Omental fat pad (tissue), 4 donors: ENCODE measurements around the gene ARNT2. TPM values are rescaled to one million over a fixed set of nuclear protein-coding genes. Genes with fewer than 3 reads are reported as not detected.
A peak's percentile ranks its signal among the peaks of the same experiment; 100 is the strongest.

ENCODE experiments used
- ATAC-seq: fragments of 150-250 bp; one replicate; pipeline ENCODE4 v1.9.1; 2016; ENCODE audit warnings: mild to moderate bottlenecking, moderate library complexity; ENCODE audit not compliant: low FRiP score
- DNase-seq: peaks from one replicate; pipeline ENCODE4 v3.0.0-alpha.2; 2019; ENCODE audit warnings: low spot score
- CTCF ChIP-seq, 3 donors: fragments of 450-650 bp; IDR thresholded peaks; one replicate each; pipeline ENCODE4 v1.5.1; 2016 to 2017; ENCODE audit warnings: antibody characterized with exemption in 3 of 3, mild to moderate bottlenecking in 3 of 3, moderate library complexity in 2 of 3
- total RNA-seq, 4 donors: library from RNA; depleted of rRNA; stranded (reverse); fragments of >200 nt; gene quantifications; one replicate each; pipeline ENCODE4 v1.1.0, GENCODE V29; 2016

The ARNT2 gene
- total RNA-seq, 4 donors from 2014 or later = 3.1 to 7.4 (median 3.4) TPM

- no peak for TF ChIP-seq CTCF (IDR thresholded peaks at IDR 0.05)
- ATAC-seq (no peak), DNase-seq (no peak)
Measured at GRCh38 chr15:80576519-80577090, 172.4 kb downstream of the ARNT2 start.

GRCh38 chr15:80577552-80578205 is 173.5 kb downstream of the ARNT2 start:
- DNase-seq = no peak
- no peak for ATAC-seq
- TF ChIP-seq CTCF (IDR thresholded peaks at IDR 0.05) = no peak

- DNase-seq (no peak), ATAC-seq (peak; percentile 28)
- TF ChIP-seq CTCF (IDR thresholded peaks at IDR 0.05) = no peak
Measured at GRCh38 chr15:80578206-80578595, 174.0 kb downstream of the ARNT2 start.

- no peak for DNase-seq
Measured at GRCh38 chr15:80578871-80579270, 174.7 kb downstream of the ARNT2 start.

GRCh38 chr15:80579611-80580010 is 175.4 kb downstream of the ARNT2 start:
- TF ChIP-seq CTCF (IDR thresholded peaks at IDR 0.05) = no peak
- ATAC-seq (no peak), DNase-seq (no peak)

More at GRCh38 chr15:80578871-80579270, 174.7 kb downstream of the ARNT2 start:
- no peak for ATAC-seq
- TF ChIP-seq CTCF (IDR thresholded peaks at IDR 0.05) = no peak

GRCh38 chr15:80580106-80580505 is 175.9 kb downstream of the ARNT2 start:
- DNase-seq (no peak), ATAC-seq (no peak)
- TF ChIP-seq CTCF (IDR thresholded peaks at IDR 0.05) = no peak
